K562 (cell line): ENCODE results near the gene WWC2. TPM values are rescaled to one million over a fixed set of nuclear protein-coding genes. Genes with fewer than 3 reads are reported as not detected.

Source experiments
- ADNP ChIP-seq: fragments of 200-800 bp; sonication (Bioruptor generic); IDR thresholded peaks from 2 replicates; pipeline ENCODE4 v1.6.1; 2016; ENCODE audit warnings: missing genetic modification characterization, missing compliant biosample characterization
- CBFB ChIP-seq: sonication (generic); formaldehyde crosslinking; IDR thresholded peaks from 2 replicates; pipeline ENCODE4 v1.4.0; 2020; ENCODE audit warnings: mild to moderate bottlenecking, missing genetic modification reagents
- CBX3 ChIP-seq, 2 experiments: IDR thresholded peaks; 1 replicate in 1 of 2; 2 replicates in 1 of 2; pipeline ENCODE4 v1.6.1; 2012; ENCODE audit warnings: inconsistent platforms in 2 of 2, low read length in 2 of 2, borderline replicate concordance in 1 of 2, control low read depth in 1 of 2
- FOS ChIP-seq: IDR thresholded peaks from 3 replicates; pipeline ENCODE4 v1.6.1; 2011; ENCODE audit not compliant: insufficient read length; ENCODE audit errors: extremely low read depth
- GTF2A2 ChIP-seq: IDR thresholded peaks from 2 replicates; pipeline ENCODE4 v1.6.1; 2016; ENCODE audit warnings: mild to moderate bottlenecking, missing genetic modification characterization, missing compliant biosample characterization
- HEY1 ChIP-seq: fragments of 250-450 bp; sonication (Bioruptor Pico); IDR thresholded peaks from 2 replicates; pipeline ENCODE4 v1.5.0; 2020; ENCODE audit warnings: mild to moderate bottlenecking, moderate library complexity, borderline replicate concordance
- JUND ChIP-seq, 2 experiments: IDR thresholded peaks; 2 replicates in 1 of 2; 3 replicates in 1 of 2; pipeline ENCODE4 v1.6.1; 2011; ENCODE audit warnings: borderline replicate concordance in 2 of 2, low read depth in 2 of 2, low read length in 2 of 2, improper control_type of control experiment in 1 of 2, missing biosample characterization in 1 of 2, missing genetic modification characterization in 1 of 2, missing genetic modification reagents in 1 of 2
- OTX1 ChIP-seq: fragments of 450-650 bp; formaldehyde crosslinking; IDR thresholded peaks from 2 replicates; pipeline ENCODE4 v1.4.0; 2022; ENCODE audit warnings: mild to moderate bottlenecking
- POU5F1 ChIP-seq: fragments of 150-350 bp; IDR thresholded peaks from 2 replicates; pipeline ENCODE4 v1.6.1; 2014; ENCODE audit warnings: borderline replicate concordance, low read length, low read depth, mild to moderate bottlenecking; ENCODE audit not compliant: partially characterized antibody
- SRSF9 ChIP-seq: fragments of 200-400 bp; formaldehyde crosslinking; IDR thresholded peaks from 2 replicates; pipeline ENCODE4 v1.6.1; 2017; ENCODE audit warnings: low read depth, low read length, borderline replicate concordance
- YBX1 ChIP-seq: fragments of 450-650 bp; IDR thresholded peaks from 2 replicates; pipeline ENCODE4 v1.7.1; 2016; ENCODE audit warnings: mild to moderate bottlenecking
- ZFP30 ChIP-seq: fragments of 250-450 bp; sonication (Bioruptor Pico); IDR thresholded peaks from 2 replicates; pipeline ENCODE4 v1.8.0; 2022; ENCODE audit warnings: moderate library complexity, mild to moderate bottlenecking, inconsistent platforms, borderline replicate concordance
- ZFP36 ChIP-seq: fragments of 150-350 bp; IDR thresholded peaks from 2 replicates; pipeline ENCODE4 v1.6.1; 2018; ENCODE audit warnings: low read length, low read depth; ENCODE audit not compliant: partially characterized antibody
- ZMIZ1 ChIP-seq, 2 experiments: fragments of 150-350 bp in 1 of 2; IDR thresholded peaks; 2 replicates each; pipeline ENCODE4 v1.6.1; 2012 to 2016; ENCODE audit warnings: low read depth in 2 of 2, low read length in 2 of 2, mild to moderate bottlenecking in 1 of 2, moderate library complexity in 1 of 2
- ZNF134 ChIP-seq: fragments of 250-450 bp; sonication (Bioruptor Pico); conservative IDR thresholded peaks from 2 replicates; pipeline ENCODE4 v1.4.0; 2020
- ZNF212 ChIP-seq: fragments of 450-650 bp; formaldehyde crosslinking; IDR thresholded peaks from 2 replicates; pipeline ENCODE4 v1.4.0; 2020; ENCODE audit warnings: mild to moderate bottlenecking
- ZNF239 ChIP-seq: fragments of 250-450 bp; sonication (Bioruptor Pico); IDR thresholded peaks from 2 replicates; pipeline ENCODE4 v1.4.0; 2020; ENCODE audit warnings: mild to moderate bottlenecking
- ZNF384 ChIP-seq: IDR thresholded peaks from 2 replicates; pipeline ENCODE4 v1.6.1; 2012; ENCODE audit warnings: low read depth, low read length, improper control_type of control experiment
- ZNF561 ChIP-seq: fragments of 450-650 bp; formaldehyde crosslinking; conservative IDR thresholded peaks from 2 replicates; pipeline ENCODE4 v1.4.0; 2020; ENCODE audit warnings: mild to moderate bottlenecking, moderate library complexity
- polyA plus RNA-seq, 8 experiments: library from polyadenylated mRNA; depleted of rRNA in 4 of 8; stranded (reverse) in 5 of 8; unstranded in 3 of 8; fragments of >200 nt; fragmentation: Nextera tagmentation in 2 of 8; fragmentation: Illumina TruSeq in 1 of 8; extraction: Ambion mirVana in 2 of 8; extraction: Trizol in 1 of 8; gene quantifications; 2 replicates each; pipeline versions ENCODE4 v1.2.1 to v1.2.3, GENCODE V29; 2011 to 2014; ENCODE audit warnings: inconsistent platforms in 1 of 8, missing spikeins in 1 of 8
- total RNA-seq, 7 experiments: library from RNA; depleted of rRNA in 6 of 7; stranded (reverse); fragments of >200 nt in 6 of 7; fragmentation: Illumina TruSeq in 2 of 7; extraction: Trizol in 2 of 7; gene quantifications; 2 replicates each; pipeline versions ENCODE4 v1.2.1 to v1.2.3, GENCODE V29; 2011 to 2021; ENCODE audit warnings: low replicate concordance in 1 of 7
- TF ChIP-seq, protein P1 (sequence below), 2 experiments: IDR thresholded peaks in 1 of 2; conservative IDR thresholded peaks in 1 of 2; 2 replicates each; pipeline ENCODE4 v1.6.1; 2016; ENCODE audit warnings: low read depth in 2 of 2, mild to moderate bottlenecking in 1 of 2, missing compliant biosample characterization in 1 of 2, missing genetic modification characterization in 1 of 2, moderate library complexity in 1 of 2

The WWC2 gene
- total and polyA plus RNA-seq, 9 of the 15 experiments (the other 6 are each of a cell fraction or from before 2014, with no cell fraction given) = 3.7 to 39.4 (median 19.6) TPM

- TF ChIP-seq ZMIZ1 (IDR thresholded peaks at IDR 0.05; ENCODE audit: low read depth in 2 of 2, low read length in 2 of 2) (peak in 1 of 2 experiments; percentile 59; a peak in 1 of 4 replicates), ZNF561 (CRISPR knock-in tag) (peak; percentile 94), ZFP30 (no peak; the same call in 1 of the 2 replicates), ZNF212 (peak; percentile 99), GTF2A2 (tag) (peak; percentile 100), HEY1 (CRISPR knock-in tag) (peak; percentile 93; the same call in 1 of the 2 replicates), ZNF384 (no peak), ZNF134 (CRISPR knock-in tag) (peak; percentile 96), CBX3 (IDR thresholded peaks at IDR 0.05; ENCODE audit: borderline replicate concordance in 1 of 2, low read length in 2 of 2) (no peak), FOS (no peak), ZNF239 (CRISPR knock-in tag) (peak; percentile 97), ADNP (tag) (peak; percentile 58; the same call in 1 of the 2 replicates), POU5F1 (no peak), SRSF9 (no peak), ZFP36 (peak; percentile 64), CBFB (no peak), OTX1 (peak; percentile 100), YBX1 (no peak), JUND (IDR thresholded peaks at IDR 0.05; ENCODE audit: borderline replicate concordance, low read depth, low read length) (peak; percentile 83), JUND (tag; IDR thresholded peaks at IDR 0.05; ENCODE audit: borderline replicate concordance, low read depth, low read length) (peak; percentile 96)
- TF ChIP-seq, protein P1, sequence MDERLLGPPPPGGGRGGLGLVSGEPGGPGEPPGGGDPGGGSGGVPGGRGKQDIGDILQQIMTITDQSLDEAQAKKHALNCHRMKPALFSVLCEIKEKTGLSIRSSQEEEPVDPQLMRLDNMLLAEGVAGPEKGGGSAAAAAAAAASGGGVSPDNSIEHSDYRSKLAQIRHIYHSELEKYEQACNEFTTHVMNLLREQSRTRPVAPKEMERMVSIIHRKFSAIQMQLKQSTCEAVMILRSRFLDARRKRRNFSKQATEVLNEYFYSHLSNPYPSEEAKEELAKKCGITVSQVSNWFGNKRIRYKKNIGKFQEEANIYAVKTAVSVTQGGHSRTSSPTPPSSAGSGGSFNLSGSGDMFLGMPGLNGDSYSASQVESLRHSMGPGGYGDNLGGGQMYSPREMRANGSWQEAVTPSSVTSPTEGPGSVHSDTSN (CRISPR knock-in tag; IDR thresholded peaks at IDR 0.05; ENCODE audit: low read depth) = no peak
- TF ChIP-seq, protein P1 (tag; conservative IDR thresholded peaks at IDR 0.05; ENCODE audit: low read depth) = peak; percentile 90
These were observed 249.9 kb downstream of the WWC2 start (continued) for GRCh38 chr4:183348706-183349659.
